ENCODE data around the gene KDM7A.

Gene KDM7A

DNA sequence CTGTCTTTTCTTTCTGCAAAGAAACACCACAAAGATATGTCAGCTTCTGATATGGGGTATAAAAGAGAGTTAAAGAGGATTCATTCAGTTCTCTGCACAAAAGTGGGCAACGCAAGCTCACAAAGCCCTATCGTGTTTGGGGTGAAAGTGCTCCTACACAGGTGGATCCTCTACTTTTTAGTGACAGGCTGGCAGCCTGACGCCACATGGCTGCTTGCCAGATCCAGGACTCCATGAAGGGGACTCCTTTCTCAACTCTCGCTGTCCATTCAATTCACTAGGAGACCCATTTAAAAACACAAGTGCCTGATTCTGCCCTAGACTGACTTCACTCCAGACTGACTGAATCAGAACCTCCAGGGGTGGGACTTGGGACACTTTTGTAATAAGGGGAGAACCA, 122.0 kb downstream of the KDM7A start:
- DNase-seq (ENCODE audit: low read depth in 3 of 3) = no peak

DNA sequence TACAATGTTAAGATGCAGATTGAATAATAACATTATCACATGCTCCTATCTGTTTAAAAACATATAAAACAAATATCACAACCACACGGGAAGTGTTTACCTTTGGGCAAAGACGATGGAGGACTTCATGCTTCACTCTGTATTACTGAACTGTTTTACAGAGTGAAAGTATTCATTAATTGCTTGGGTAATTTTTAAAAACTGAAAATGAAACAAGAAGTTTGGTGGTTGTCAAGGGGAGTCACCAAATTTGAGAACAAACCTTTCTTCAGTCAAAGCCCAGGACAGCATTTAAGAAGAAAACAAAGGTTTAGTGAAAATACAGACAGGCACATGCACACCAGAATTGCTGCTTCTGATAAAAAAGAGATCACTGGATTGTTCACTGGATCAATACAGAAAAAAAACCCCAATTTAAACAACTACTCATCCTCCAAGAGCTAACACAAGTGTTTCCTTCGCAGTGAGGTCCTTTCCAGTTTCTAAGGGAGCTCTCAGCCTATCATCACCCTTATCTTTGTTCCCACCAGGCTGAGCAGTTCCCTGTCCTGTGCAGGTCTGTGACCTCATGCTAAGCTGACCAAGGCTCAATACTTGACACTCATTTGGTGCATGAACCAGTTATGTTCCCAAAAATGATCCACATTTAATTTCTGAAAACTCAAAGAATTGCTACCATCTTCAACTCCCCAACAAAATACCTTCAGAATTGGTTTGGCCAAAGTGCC, 122.8 kb downstream of the KDM7A start:
- DNase-seq (ENCODE audit: low read depth in 3 of 3) = no peak

DNA sequence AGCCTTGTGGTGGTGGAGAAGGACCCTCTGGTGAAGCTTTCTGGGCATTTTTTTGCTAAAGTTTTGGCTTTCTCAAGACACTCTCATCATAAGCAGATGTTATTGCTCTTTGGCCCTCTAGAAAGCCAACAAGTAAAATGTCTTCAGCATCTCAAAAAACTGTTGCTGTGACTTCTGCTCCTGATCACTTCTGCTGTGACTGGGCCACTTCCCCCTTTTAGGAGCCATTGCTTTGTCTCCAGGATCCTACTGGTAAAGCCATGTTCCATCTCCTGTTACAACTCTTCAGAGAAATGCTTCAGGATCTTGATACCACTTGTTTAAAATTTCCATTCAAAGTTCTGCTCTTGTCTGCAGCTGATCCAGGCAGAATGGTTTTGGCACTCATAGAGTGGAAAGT, 125.0 kb downstream of the KDM7A start:
- no peak for DNase-seq (ENCODE audit: low read depth in 3 of 3)

DNA sequence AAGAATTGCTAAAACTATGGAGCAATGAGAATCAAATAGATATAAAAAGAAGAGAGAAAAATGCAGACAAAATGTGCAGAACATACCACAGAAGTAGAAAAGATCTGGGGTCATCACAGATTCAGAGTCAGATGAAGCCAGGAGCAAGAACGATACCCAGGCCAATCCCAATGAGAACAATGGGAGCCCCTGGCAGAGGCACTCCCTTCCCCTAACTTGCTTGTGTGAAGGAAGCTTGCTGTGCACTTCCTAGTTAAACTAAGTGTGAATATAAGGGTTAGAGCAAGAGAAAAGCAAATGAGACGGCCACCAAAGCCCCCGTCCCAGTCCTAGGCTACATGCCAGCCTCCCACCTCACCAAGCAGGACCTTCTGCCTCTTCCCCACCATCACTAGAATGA, 126.7 kb downstream of the KDM7A start:
- DNase-seq (ENCODE audit: low read depth in 3 of 3) = no peak

DNA sequence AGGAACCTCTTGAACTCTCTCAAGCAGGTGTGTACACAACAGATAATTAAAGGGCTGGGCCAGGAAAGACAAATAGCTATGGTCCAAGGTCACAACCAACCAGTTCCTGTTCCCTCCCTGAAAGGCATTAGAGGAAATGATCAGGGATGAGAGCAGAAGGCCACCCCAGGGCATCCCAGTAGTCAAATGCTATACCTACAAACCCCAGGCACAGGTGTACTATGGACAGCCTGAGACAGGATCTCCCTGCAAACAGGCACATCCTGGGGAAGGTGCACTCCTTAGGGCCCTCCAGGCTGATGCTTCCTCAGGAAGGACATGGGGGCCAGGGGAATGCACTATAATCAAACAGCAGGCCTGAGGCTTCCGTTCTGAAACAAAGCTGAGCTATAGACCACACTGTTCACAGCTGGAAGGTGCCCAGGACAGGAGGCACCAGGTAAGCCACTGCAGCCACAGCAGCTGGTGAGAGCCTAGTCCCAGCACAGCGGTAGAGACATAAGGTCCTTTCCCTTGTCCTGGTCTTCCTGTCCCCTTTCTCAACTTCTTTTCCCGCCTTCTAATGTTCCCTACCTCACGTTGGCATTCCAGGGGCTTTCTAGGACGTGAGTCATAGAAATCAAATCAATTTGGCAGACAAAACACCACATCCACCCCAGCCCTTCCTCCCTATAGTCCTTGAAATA, 127.3 kb downstream of the KDM7A start:
- DNase-seq (ENCODE audit: low read depth in 3 of 3) = no peak

DNA sequence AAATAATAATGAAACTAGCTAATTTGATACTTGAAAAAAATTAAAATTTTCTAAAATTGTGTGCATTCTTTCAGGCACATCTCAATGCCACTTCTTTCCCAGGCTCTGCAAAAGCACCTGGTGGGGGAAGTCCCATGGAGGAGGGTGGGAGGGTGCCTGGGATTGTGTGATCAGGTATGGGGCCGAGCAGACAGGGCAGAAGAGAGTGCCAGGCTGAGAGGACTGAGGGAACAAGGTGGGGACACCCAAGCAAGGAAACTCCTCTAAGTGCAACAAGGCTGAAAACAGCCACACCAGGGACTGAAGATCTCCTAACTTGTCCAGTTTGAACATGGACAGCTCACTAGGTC, 127.8 kb downstream of the KDM7A start:
- no peak for DNase-seq (ENCODE audit: low read depth in 3 of 3)

DNA sequence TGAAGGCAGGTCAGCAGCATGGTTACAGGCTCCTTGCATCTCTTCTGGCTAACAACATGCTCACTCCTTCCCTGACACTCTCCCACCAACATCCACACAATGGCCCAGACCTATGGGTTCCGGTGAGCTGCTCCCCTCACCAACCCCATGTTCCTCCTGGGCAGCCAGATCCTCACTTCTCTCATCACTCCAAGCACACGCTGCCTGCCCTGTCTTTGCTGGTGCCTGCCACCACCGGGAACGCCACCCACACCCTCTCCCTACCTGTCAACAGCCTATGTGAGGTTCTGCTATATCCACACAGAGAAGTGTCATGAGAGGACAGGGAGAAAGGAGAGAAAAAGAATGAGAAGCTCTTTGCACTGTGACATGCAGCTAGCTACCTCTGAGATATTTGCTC, 128.6 kb downstream of the KDM7A start:
- DNase-seq (ENCODE audit: low read depth in 3 of 3) = no peak

DNA sequence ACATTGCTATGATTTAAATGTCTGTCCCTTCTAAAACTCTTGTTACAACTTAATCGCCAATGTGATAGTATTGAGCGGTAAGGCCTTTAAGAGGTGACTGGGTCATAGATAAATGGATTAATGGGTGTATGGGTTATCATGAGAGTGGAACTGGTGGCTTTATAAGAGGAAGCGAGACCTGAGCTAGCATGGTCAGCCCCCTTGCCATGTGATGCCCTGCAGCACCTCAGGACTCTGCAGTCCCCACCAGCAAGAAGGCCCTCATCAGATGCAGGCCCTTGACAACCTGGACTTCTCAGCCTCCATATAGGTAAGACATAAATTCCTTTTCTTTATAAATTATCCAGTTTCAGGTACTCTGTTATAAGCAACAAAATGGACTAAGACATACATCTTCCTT, 129.6 kb downstream of the KDM7A start:
- no peak for DNase-seq (ENCODE audit: low read depth in 3 of 3)

DNA sequence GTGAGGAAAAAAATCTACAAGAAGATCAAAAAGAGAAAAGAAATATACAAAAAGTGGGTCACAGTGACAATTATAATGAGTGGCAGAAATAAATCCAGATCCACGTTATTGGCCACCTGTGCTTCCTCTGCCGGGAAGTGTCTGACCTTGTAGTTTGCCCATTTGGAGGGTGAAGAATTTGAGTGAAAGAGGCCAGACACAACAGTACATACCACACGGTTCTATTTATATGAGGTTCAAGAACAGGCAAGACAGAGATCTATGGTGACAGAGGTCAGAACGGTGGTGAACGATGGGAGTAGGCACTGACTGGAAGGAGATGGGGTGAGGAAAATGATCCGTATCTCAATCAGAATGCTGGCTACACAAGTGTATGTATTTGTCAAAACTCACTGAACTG, 131.1 kb downstream of the KDM7A start:
- no peak for DNase-seq (ENCODE audit: low read depth in 3 of 3)

DNA sequence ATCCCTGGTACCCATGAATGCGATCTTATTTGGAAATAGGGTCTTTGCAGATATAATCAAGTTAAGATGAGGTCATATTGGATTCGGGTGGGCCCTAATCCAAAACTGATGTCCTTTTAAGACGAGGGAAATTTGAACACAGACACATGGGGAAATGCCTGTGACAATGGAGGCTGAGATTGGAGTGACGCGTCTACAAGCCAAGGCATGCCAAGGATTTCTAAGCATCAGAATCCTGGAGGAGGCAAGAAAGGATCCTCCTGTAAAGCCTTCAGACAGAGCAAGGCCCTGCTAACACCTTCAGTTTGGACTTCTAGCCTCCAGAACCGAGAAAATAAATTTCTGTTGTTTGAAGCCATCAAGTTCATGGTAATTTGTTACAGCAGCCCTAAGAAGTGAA, 132.5 kb downstream of the KDM7A start:
- DNase-seq (ENCODE audit: low read depth in 3 of 3) = no peak

DNA sequence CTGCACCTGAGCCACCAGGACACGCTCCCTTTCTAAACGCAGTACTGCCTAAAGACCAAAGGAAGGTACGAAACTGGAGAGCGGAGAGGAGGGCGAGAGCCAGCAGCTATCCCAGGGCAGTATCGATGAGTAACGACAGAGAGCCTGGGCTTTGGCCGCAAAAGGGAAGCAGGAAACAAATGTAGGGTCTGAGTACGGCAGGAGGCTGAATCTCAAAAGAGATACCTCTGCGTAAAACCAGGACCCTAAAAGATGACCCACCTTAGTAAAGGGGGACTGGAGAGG, 134.5 kb downstream of the KDM7A start:
- no peak for DNase-seq (ENCODE audit: low read depth in 3 of 3)

DNA sequence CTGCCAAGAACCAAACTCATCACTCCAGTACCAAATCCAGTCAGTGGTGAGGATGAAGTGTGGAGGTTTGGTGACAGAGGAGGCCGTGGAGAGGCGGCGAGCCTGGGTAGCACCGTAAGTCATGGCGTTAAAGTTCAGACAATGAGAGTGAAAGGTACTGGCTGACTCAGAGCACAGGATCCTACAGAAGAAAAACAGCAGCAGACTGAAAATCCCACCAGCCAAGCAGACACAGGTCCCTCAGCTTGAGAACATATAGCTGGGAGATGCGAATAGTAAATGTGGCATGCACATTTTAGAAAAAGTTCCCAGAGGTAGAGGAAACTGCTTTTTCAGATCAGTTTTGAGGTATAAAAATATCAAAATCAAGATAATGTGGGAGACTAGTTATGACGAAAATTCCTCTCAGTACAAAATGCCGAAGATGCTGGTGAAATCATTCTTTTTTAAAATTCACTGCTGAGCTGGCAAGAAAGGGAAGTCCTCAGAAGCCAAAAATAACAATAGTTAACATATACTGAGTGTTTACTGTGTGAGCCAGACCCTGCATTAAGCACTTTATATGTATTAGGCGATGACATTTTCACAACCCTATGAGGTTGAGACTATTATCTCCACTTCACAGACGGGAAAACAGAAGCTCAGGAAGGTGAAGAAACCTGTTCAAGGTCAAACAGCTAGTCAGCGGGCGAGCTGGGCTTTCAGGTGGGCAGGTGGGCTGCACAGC, 135.0 kb downstream of the KDM7A start:
- no peak for DNase-seq (ENCODE audit: low read depth in 3 of 3)

DNA sequence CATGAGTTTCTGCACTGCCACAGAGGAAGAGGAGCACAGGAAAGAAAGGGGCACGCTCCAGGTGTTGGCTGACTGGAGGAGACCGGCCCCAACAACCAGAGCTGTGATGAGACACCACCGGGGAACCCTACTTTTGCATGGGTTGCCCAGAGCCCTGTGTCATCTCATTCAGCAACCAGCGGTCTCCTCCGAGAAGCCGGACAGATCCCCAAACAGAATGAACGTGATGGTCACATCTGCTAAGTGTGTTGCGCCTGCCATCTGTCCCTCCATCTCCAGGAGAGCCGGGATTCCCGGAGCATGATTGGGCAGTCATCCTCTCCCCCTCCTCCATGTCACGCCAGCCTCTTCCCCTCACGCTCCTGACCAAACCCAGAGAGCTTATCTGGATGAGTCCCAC, 136.9 kb downstream of the KDM7A start:
- DNase-seq (ENCODE audit: low read depth in 3 of 3) = no peak

DNA sequence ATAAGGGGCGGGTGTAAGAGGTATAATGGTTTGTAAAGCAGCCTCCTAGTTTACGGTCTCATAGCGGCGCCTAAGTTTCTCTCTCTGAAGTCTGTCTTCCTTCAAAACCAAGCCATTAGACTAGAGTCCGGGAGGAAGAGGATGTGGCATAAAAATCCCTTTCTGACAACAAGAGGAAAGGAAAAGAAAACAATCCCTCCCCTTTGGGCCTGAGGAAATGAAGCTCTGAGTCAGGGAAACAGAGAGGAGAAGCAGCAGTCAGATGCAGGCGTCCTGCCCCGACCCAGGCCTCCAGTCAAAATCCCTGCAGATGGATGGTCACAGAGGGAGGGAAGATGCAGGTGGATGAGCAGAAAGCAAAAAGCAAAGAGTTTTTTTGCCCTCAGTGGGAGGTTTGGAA, 137.7 kb downstream of the KDM7A start:
- no peak for DNase-seq (ENCODE audit: low read depth in 3 of 3)

DNA sequence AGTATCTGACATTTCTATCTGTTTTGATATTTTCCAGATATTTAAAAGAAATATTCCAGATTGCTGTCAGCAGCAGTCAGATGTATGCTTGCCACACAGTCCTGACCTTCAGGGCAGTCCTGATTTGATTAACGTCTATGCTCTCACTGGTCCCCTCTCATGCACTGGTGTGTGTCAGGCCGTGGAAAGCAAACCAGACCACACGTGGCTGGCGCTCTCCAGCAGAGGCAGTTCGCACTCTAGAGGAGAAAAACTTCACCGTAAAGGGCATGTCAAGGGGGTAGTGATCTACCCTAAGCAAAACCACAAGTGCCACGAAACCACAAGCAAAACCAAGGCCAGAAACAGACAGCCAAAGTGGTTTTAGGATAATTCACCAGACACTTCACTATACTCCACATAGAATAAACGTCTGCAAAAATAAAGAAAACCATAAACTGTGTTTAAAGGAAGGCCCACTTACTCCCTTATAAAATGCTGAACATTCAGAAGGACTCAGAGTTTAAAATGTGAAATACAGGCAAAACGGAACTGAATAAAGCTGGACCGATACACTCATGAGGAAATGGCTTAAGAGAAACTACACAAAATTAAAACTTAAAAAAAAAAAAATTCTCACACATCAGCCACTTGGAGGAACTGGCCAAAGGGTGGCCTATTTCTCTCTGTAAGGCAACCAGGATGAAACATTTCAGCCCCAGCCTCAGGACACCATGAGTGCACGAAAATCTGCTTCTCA, 140.4 kb downstream of the KDM7A start:
- no peak for DNase-seq (ENCODE audit: low read depth in 3 of 3)

DNA sequence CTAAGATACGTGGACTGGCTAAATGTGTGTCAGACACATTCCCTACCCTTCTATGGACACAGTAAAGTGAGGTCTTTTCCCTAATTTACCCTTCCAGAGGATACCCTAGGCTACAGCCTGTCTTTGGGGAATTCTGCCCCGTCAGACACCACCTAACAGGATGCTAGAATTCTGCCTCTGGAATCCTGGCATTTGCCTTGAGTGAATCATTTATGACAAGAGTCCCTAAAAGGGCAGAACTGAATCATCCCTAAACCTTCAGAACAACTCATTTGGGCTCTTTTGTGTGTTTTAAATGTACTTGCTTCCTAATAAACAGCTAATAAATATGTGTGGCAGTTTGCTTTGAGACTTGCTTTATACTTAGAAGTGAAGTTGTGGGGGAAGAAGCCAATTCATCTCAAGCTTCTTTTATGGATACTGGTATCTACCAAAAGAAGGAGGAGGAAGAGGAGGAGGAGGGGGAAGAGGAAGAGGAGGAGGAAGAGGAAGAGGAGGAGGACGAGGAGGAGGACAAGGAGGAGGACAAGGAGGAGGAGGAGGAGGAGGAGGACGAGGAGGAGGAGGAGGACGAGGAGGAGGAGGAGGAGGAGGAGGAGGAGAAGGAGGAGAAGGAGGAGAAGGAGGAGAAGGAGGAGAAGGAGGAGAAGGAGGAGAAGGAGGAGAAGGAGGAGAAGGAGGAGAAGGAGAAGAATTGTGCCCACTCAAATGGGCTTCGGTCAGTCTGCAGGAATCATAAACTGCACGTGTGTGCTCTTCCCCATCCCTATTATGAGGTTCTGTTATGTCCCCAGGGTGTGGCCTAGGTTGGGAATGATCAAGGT, 141.2 kb downstream of the KDM7A start:
- DNase-seq (ENCODE audit: low read depth in 3 of 3) = no peak
